HG02571 (cell line): ENCODE results near the gene HSD17B3.
"Not testable (repeated sequence)": the region's sequence is repeated elsewhere in the genome, so short reads cannot be mapped to it uniquely, and the experiment has no call there.

Source experiments
- ATAC-seq: cut with Tn5 transposase; IDR thresholded peaks from one replicate; pipeline ENCODE4 v1.9.1; 2021; ENCODE audit warnings: mild to moderate bottlenecking, moderate library complexity; ENCODE audit not compliant: unreplicated experiment

Gene HSD17B3

DNA sequence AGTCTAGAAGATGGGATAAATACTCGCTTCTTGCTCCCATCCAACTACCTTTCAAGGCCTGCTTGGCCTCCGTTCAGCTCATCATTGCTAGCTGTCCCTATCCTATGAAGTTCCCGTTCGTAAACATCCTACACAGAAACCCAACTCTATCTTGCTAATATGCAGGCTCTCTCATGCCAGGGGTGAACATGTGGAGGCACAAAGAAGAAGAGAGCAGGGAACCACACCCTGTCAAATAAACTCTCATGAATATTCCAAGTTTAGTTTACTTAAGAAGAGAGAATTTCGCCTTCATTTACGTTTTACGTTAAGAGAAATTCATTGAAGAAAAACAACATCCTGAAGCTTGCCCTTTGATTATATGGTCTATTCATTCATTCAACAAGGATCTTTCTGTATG, 7.9 kb upstream of the HSD17B3 start:
- ATAC-seq, result no peak

DNA sequence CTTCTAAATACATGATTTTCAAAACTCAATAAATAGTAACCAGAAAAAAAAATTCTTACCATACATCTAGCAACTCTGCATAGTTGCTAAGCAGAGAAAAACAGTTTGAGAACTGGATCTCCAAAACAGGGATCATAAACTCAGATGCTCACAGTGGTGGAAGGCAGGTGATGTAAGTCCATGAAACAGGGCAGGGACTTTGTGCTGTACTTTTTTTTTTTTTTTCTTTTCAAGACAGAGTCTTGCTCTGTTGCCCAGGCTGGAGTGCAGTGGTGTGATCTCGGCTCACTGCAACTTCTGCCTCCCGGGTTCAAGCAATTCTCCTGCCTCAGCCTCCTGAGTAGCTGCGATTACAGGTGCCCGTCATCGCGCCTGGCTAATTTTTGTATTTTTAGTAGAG, 5.0 kb upstream of the HSD17B3 start:
- ATAC-seq, result not testable (repeated sequence)

DNA sequence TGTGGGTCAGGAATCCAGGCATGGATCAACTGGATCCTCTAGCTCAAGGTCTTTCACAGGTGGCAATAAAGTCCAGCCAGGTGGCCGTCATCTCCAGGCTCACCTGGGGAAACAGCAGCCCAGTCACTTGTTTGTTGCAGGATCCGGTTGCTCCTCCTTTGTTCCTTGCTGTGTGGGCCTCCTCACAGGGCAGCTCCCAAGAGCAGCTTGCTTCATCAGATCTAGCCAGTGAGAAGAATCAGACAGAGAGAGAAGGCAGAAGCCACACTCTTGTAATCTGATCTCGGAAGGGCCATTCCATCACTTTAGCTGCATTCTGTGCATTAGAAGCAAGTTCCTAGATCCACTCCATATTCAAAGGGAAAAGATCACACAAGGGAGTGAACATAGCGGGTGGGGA, 3.2 kb upstream of the HSD17B3 start:
- no peak for ATAC-seq

DNA sequence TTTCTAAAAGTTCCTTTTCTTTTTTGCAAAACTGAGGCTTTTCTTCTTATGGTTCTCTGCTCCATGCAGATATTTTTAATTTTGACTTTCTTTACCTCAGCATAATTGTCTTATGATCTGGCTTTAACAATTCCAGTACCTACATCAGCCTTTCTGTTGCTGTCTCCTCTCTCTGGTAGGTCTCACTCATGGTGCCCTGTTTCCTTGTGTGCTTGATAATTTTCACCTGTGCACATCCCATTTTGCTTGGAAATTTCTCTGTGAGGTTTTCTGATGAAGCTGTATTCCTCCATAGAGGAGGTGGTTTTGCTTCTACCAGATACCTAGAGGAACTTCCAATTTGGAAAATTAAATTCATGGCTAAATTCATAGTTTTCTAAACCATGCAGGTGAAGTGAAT, 2.3 kb upstream of the HSD17B3 start:
- no peak for ATAC-seq

DNA sequence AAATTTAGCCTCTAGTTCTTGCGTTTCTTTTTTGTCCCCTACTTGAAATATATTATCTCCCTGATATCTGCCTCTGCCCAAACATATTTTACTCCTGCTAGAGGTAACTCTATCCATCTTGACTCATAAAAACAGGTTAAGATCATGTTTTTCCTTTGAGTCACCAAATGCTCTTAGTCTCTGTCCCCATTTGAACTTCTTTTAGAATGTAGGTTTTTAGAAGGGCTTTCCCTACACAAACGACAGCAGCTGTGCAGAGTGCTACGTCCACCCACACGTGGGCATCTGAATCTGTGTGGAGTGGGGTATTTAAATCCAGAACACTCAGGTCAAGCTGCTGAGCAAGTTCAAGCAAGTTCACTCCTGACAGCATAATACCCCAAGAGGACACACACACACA, 2.2 kb downstream of the HSD17B3 start:
- ATAC-seq, result no peak

DNA sequence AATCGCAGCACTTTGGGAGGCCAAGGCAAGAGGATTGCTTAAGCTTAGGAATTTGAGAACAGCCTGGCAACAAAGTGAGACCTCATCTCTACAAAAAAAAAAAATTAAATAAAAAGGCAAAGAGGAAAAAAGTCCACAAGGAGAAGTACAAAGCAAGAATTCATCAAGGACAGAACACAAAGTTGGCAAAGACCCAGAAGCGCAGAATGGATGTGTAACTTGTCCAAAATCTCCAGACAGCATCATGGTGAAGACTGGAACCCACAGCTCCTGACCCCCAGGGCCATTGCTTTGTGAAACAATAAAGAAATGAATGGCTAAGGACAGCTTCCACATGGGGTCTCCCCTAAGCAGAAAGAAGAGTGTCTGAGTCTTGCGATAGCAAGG, 7.8 kb downstream of the HSD17B3 start:
- no peak for ATAC-seq

DNA sequence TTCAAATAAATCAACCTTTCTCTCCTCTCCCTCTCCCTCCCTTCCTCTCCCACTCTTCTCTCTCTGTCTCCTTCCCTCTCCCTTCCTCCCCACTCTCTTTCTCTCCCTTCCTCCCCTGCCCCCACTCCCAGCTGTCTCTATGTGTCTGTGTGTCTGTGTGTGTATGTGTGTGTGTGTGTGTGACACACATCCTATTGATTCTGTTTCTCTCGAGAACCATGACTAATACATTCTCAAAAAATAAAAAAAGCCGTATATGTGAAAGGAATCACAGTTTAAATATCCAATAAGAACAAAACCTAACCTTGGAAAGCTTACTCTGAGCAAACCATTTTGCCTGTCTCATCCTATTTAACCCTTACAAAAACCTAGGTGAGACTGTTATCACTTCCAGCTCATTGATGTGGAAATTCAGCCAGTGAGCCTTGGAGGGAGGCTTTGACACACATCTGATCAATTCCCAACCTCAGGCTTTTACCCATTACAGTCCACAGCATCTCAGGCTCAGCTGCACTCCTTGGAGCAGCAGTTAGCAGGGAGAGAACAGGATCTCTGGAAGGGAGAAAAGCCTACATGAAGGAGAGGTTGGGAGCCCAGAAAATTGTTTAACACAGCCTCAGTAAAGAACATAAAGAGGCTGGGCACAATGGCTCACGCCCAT, 8.3 kb downstream of the HSD17B3 start:
- no peak for ATAC-seq

DNA sequence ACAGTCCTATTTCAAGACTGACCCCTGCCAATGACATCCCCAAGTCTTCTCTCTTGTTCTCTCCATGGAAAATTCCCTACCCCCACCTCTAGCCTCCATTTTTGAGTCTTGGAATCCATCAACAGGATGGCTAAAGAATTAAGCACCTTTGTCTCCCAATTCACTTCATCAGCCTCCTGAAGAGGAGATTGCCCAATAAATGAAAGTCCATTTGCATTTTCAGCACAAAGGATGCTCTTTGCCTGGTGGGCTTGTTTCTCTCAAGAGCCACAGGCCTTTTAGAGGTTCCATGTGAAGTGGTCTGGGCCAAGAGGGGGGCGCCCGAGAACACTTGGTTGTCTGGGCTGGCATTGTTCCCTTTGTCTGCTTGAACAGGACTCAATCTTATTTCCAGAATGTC, 12.6 kb downstream of the HSD17B3 start:
- ATAC-seq, result no peak

DNA sequence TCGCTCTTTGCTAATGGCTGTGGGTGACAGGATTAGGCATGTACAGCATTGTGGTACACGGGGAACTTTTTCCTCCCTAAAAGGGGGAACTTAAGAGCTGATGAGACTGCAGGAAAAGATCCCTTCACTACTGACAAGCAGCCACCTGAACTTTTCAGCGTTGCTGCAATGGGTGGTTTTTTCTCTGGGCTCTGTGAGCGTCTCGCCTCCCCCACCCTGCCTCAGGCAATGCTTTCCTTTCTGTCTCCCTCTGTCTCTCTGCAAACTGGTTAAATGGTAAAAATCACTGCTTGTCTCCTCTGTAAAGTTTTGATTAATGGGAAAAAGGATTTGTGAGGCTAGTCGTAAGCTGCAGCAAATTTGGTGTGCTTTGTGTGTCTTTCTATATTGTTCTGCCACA, 20.3 kb downstream of the HSD17B3 start:
- ATAC-seq, result no peak

DNA sequence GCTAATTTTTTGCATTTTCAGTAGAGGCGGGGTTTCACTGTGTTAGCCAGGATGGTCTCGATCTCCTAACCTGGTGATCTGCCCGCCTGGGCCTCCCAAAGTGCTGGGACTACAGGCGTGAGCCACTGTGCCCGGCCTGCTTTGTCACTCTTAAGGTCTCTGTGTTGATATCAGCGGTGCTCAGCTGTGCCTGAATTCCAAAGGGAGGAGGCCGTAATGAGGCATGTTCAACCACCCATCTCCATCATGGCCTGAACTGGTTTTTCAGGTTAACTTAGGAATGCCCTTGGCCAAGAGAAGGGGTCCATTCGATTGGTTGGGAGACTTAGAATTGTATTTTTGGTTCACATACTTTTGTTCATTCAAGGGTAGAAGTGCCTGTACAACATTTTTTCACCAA, 22.0 kb downstream of the HSD17B3 start:
- no peak for ATAC-seq

DNA sequence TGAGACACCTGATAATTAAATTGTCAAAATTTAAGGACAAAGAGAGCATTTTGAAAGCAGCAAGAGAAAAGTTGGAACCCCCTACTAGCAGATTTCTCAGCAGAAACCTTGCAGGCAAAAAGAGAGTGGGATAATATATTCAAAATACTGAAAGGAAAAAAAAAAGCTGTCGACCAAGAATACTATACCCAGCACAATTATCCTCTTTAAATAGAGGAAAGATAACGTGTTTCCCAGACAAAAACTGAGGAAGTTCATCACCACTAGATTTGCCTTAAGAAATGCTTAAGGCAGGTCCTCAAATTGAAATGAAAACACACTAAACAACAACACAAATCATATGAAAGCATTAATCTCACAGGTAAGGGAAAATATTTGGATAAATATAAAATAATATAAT, 27.0 kb downstream of the HSD17B3 start:
- ATAC-seq, result no peak

DNA sequence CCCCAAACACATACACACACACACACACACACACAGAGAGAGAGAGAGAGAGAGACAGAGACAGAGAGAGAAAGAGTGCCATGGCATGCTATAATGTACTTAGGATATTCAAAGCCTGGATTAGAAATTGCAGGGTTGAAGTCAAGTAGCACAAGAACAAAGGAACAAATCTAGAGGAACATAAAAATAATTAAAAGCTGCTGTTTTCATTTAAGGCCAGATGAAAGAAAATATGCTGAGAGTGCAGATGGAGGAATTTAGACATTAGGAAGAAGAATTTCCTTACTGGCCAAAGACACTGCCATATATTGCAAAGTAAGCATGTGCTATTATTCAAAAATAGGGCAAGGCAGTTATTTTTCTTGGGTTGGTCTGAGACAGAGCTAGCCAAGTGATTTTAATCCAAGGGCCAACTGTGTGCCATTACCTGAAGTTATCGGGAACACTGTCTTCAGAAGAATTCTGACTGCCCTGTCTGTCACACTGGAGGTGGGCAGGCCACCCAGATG, 31.7 kb downstream of the HSD17B3 start:
- no peak for ATAC-seq

DNA sequence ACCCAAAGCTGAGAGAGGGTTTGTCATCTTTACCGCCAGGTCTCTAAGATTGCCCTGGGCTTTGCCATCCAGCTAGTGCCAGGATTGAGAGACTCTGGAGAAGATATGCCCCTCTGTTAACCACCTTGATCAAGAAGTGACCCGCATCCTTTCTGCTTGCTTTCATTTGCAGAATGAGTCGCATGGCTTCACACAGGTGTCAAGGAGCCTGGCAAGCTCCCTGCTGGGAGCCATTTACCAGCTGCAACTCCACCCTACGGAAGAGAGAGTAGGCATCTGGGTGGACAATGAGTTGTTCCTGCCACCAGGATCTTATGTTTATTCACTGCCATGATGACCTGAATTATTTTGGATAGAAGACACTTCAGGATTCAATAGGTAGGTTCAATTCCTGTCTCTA, 43.0 kb downstream of the HSD17B3 start:
- no peak for ATAC-seq

DNA sequence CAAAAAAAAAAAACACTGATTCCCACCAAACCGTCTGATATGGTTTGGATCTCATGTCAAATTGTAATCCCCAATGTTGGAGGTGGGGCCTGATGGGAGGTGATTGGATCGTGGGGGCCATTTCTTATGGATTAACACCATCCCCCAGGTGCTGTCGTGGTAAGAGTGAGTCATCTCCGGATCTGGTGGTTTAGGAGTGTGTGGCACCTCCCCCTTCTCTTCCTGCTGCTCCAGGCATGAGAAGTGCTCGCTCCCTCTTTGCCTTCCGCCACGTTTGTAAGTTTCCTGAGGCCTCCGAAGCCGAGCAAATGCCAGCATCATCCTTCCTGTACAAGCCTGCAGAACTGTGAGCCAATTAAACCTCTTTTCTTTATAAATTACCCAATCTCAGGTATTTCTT, 45.2 kb downstream of the HSD17B3 start:
- ATAC-seq, result no peak

DNA sequence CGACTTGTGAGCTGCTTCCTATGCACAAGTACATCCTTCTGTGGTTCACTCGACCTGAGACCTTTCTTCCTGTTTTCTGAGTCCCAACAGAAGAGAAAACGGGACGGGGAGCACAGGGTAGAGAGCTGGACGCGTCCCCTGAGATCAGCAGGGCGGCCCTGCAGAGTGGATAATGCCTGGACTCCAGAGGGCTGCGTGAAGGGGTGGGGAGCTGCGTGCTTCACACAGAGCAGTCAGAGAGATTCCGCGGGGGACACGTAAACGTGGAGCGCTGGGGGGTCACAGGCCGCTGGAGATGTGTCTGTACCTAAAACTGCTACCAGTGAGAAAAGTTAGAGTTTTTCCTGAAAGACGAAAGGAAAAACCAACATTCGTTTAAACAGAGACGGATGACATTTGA, 46.3 kb downstream of the HSD17B3 start:
- ATAC-seq, result no peak

DNA sequence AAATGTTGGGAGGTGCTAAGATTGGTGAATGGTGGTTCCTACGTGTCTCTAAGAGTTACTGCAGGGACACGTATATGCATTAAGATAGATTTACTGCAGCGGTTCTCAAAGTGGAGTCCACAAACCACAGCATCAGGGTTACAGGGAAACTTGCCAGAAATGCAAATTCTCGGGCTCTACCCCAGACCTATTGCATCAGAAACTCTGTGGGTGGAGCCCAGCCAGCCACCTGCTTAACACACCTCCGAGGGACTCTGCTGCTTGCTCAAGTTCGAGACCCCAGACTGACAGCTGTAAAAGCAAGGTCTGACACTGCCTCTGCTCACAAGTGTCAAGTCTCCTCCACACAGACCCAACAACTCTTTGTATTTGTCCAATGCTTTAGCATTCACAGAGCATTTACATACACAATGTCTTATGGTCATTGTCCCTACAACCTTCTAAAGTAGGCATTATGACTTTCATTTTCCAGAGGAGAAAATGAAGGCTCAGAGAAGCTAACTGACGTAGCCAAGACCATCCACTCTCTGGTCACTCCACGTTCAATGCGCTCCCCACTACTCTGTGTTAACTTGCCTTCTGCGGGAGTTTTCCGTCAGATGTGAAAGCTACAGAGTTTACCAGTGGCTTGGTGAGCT, 48.8 kb downstream of the HSD17B3 start:
- ATAC-seq, result no peak

DNA sequence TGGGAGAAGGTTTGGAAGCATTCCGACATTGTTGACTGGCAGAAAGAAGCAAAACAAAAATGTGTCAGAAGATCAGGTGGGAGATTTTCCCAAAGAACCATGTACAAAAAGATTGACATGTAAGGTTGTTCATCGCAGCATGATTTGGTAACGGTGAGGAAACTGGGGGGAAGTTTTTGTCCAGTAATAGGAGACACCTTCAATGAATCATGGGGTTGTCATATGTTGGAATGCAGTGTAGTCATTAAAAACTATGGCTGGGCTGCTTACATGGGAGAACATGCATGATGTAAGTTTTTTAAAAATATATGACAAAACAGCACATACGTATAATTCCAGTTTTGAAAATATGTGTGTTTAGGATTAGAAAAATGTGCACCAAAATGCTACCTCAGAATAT, 50.5 kb downstream of the HSD17B3 start:
- no peak for ATAC-seq

DNA sequence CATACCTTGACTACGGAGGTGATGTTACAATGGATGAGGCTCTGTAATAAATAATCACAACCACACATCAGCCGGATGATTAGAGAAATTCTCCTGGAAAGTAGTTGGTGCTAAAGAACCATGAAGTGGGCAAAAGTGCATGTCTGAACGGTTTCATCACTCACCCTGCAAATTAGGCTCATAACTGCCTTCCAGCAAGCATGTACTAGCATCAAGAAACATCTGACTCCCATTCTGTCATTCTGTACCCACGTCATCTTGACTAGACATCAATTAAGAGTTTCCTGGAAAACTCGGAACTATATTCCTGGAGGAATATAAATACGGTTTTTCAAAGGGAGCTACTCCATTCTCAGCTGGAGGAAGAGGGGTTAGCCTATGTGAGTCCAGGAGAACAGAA, 52.2 kb downstream of the HSD17B3 start:
- no peak for ATAC-seq

DNA sequence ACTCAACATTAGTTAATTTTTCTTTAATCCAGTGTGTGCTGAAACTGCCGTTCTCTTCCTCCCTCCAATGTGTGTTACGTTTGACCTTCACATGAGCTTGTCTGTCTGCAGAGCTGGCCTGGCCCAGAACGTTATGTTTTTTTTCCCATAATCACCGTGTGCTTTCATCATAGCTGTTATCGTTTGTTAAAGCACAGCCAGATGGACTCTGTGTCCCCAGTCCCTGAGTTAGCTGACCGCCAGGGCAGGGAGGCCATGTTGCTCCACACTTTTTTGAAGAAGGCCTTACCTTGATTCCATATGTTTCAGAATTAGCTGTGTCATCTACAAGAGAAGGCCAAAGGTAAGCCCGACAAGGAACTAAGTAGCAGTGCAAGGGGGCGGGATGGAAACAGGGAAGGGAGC, 55.7 kb downstream of the HSD17B3 start:
- ATAC-seq, result no peak

DNA sequence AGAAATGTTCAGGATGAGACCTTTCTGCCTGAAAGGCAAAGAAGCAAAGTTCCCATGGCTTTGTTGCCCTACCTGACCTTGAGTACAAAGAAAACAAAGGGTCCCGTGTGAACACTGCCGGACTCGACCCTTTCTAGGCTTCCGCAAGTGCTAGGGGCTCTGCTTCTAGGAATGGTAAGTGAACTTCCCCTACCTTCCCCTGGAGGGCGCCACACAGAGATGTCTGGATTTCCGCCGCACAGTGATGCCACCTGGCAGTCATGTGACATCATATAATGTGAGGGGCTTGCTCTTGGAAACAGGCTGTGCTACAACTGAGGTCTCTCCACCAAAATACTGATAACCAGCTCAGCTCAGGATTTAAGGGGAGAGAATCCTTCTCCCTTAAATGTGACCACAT, 56.6 kb downstream of the HSD17B3 start:
- ATAC-seq, result no peak

DNA sequence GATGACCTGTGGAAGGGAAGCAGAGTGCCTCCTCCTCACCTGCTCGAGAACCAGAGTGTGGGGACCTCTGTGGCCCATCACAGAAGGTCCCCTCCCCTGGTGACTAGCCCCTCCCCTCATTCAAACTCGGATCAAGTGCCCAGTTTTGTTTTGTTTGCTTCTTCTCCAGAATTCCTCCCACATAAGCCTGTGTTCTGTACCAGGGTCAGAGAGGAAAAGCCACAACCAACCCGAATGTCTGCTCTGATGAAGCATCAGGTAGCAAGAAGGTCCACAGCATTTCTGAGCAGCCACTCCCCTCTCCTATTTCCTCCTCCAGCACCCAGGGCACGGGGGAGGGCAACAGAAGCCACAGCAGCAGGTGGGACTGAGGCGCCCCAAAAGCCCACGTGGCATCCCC, 58.2 kb downstream of the HSD17B3 start:
- ATAC-seq, result no peak

DNA sequence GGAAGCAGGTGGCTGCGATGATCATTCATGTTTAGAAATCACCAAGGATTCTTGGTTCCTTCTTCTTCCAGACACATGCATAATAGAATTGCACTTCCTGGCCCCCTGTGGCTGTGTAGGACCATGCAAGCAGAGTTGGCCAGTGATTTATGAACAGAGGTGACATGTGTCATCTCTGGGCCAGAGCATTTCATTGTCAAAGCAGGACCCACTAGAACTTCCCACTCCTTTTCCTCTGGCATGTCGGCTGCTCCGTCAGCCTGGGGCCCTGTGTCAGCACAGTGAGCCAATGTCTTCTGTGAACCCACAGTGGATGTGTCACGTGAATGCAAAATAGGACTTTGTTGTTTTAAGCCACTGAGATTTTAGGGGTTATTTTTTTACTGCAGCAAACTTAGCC, 59.2 kb downstream of the HSD17B3 start:
- no peak for ATAC-seq

DNA sequence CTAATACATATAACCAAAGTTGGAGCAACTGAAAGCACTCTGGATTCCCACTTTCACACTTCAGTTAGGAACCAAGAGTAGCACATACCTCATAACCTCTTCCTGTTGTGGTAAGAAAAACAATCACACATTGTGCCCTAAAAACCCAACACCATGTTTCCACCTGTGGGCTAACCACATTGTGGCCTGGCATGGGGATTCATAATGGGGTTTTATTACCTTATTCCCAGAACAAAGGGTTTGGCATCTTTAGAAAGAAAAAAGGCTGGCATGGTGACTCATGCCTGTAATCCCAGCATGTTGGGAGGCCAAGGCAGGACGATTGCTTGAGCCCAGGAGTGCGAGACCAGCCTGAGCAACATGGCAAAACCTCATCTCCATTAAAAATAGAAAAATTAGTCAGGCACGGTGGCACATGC, 60.6 kb downstream of the HSD17B3 start:
- no peak for ATAC-seq
